ENCODE results near the gene HSPB3.

HSPB3 gene

DNA sequence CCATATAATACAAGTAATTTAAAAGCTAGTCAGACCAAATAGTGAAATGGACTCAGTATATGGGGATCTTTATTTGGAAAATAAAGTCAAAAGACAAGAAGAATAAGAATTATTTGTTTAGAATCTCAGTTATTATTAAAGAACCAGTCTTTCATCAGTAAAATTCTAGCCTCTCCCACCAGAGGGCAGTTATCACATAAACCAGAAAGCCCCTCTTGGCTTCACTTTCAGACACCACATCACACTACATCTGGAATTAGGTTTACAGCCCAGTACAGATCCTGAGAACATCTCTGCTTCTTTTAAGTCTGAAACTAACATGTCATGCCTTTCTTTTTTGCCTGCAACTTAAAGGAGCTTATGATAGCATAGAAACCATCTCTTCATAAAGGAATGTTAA is 12.2 kb upstream of the HSPB3 start:
- H3K4me3 ChIP-seq (ENCODE audit: low read length) = no peak overlapping the region
- TF ChIP-seq, protein P1, sequence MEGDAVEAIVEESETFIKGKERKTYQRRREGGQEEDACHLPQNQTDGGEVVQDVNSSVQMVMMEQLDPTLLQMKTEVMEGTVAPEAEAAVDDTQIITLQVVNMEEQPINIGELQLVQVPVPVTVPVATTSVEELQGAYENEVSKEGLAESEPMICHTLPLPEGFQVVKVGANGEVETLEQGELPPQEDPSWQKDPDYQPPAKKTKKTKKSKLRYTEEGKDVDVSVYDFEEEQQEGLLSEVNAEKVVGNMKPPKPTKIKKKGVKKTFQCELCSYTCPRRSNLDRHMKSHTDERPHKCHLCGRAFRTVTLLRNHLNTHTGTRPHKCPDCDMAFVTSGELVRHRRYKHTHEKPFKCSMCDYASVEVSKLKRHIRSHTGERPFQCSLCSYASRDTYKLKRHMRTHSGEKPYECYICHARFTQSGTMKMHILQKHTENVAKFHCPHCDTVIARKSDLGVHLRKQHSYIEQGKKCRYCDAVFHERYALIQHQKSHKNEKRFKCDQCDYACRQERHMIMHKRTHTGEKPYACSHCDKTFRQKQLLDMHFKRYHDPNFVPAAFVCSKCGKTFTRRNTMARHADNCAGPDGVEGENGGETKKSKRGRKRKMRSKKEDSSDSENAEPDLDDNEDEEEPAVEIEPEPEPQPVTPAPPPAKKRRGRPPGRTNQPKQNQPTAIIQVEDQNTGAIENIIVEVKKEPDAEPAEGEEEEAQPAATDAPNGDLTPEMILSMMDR (conservative IDR thresholded peaks at IDR 0.05; ENCODE audit: low read depth, low read length) = peak; percentile 70
- no peak for DNase-seq (ENCODE audit: low read depth)

DNA sequence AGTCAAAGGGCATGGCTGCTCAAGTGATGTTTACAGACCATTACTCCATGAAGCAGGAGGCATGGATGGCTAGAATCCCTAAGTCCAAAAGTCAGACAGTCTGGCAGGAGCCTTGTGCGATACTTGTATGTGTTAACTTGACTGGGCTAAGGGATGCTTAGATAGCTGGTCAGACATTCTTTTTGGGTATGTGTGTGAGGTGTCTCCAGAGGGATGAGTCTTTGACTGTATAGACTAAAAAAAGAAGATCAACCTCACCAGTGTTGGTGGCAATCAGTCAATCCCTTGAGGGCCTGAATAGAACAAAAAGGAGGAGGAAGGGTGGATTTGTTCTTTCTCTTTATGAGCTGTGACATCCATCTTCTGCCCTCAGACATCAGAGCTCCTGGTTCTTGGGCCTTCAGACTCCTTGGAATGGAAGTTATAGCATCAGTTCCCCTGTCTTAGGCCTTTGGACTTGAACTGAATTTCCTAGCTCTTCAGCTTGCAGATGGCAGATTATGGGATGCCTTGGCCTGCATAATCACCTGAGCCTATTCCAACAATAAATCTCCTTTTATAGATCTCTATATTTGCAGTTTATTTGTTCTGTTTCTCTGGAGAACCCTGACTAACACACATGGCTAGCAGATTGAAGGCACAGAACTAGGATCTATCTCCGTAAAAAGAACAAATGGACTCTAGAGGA is 9.7 kb upstream of the HSPB3 start:
- no peak overlapping the region for H3K4me3 ChIP-seq (ENCODE audit: low read length)
- TF ChIP-seq, protein P1 (conservative IDR thresholded peaks at IDR 0.05; ENCODE audit: low read depth, low read length) = no peak
- DNase-seq (ENCODE audit: low read depth) = no peak

DNA sequence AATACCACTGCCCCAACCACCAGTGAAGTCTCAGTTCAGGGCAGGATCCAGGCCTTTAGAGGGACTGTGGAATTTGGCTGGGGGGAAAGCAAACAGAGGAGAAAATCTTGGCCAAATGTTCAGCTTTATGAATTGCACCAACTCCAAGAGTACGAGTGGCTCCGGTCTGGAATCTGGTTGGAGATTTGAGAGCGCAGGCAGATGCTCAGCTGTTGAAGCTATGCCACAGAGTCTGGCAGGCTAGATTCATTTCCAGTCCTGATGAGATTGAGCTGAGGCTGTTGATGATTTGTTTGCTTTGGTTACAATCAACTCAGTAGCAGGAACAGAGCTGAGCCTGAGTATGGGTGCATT is 9.1 kb upstream of the HSPB3 start:
- TF ChIP-seq, protein P1 (conservative IDR thresholded peaks at IDR 0.05; ENCODE audit: low read depth, low read length) = no peak
- H3K4me3 ChIP-seq (ENCODE audit: low read length) = no peak overlapping the region
- DNase-seq (ENCODE audit: low read depth) = no peak

DNA sequence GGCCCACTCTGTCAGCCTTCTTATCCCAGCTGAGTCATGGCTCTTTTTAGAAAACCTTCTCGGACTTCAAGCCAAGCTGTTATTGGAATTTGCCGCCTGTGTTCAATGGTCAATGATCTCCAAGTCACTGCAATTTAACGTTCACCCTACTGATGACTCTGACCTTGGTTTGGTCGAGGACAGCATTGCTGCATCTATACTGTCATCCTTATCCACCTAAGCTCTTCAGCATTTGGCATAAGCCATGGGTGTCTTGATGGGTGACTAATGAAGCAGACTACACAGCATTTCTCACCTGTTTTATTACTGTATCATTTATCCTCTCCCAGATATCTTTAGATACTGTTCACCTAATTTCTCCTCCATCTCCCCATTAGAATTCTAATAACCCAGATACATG is 5.6 kb upstream of the HSPB3 start:
- TF ChIP-seq, protein P1 (conservative IDR thresholded peaks at IDR 0.05; ENCODE audit: low read depth, low read length) = no peak
- DNase-seq (ENCODE audit: low read depth) = no peak
- H3K4me3 ChIP-seq (ENCODE audit: low read length) = no peak overlapping the region

DNA sequence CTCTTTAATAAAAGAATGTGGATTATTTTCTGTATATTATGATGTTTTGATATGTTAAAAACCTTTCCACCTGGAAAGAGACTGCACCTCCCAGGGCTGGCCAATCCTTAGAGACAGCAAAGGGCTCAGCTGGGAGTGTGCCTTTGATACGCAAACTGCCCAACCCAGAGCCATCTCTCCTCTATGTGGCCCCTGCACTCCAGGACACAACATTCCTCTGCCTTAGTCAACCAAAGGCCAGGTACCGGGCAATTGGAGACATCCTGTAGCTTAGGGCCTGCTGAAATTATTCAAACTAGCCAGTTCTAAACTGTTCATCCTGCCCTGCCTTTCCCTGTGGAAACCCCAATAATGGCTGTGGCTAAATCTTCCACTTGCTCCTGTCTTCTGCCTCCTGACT is 5.0 kb upstream of the HSPB3 start:
- no peak for DNase-seq (ENCODE audit: low read depth)
- no peak overlapping the region for H3K4me3 ChIP-seq (ENCODE audit: low read length)
- TF ChIP-seq, protein P1 (conservative IDR thresholded peaks at IDR 0.05; ENCODE audit: low read depth, low read length) = no peak

DNA sequence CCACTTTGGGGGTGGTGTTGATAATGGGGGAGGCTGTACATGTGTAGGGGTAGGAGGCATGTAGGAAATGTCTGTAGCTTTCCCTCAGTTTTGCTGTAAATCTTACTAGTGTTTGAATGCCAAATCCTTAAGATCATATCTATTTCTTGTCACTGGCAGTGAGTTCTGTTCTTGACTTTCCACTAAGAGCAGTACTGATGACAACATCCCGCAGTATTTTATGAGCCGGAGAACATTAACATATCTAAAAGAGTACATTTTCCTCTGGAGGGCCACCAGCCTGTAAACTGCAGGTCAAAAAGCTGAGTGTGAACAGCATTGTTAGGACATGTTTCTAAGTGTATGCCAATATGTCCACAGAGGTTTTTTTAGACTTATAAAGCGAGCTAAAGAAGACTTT is 2.5 kb upstream of the HSPB3 start:
- no peak for DNase-seq (ENCODE audit: low read depth)
- TF ChIP-seq, protein P1 (conservative IDR thresholded peaks at IDR 0.05; ENCODE audit: low read depth, low read length) = no peak
- H3K4me3 ChIP-seq (ENCODE audit: low read length) = no peak overlapping the region

DNA sequence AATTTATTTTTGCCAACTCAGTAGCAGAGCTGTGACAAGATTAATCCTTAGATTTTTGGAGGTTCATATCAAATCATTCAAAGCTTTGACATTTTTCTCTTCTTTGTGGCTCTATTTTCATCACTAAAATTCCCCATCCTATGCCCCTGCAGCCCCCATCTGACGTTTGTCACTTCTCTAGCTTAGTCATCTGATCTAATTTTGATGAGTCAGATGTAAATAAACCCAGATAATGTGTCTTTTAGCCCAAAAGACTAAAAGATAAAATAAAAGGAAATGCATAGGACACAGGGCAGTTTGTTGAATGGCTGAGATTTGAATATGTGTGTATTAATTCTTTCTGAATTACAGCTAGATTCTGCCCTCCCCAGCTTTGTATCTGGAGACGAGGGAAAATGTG is 897 bp upstream of the HSPB3 start:
- H3K4me3 ChIP-seq (ENCODE audit: low read length) = no peak overlapping the region
- no peak for DNase-seq (ENCODE audit: low read depth)
- TF ChIP-seq, protein P1 (conservative IDR thresholded peaks at IDR 0.05; ENCODE audit: low read depth, low read length) = no peak
